Skeletal muscle tissue (tissue), 4 donors: ENCODE results near the gene CTSZ. TPM values are rescaled to one million over a fixed set of nuclear protein-coding genes. Genes with fewer than 3 reads are reported as not detected.
"Not testable (repeated sequence)": the region's sequence is repeated elsewhere in the genome, so short reads cannot be mapped to it uniquely, and the experiment has no call there.

Experiments used
- H3K27ac ChIP-seq: one replicate; pipeline ENCODE4 v1.7.0; 2013; ENCODE audit warnings: mild to moderate bottlenecking, low read depth, low read length, inconsistent platforms
- H3K27me3 ChIP-seq, 3 donors: one replicate each; pipeline ENCODE4 v1.7.0; 2013; ENCODE audit warnings: low read length in 3 of 3; ENCODE audit not compliant: control insufficient read depth in 3 of 3, insufficient read depth in 3 of 3
- H3K36me3 ChIP-seq, 3 donors: one replicate each; pipeline ENCODE4 v1.7.0; 2013; ENCODE audit warnings: low read length in 3 of 3; ENCODE audit not compliant: control insufficient read depth in 3 of 3, insufficient read depth in 3 of 3
- H3K4me1 ChIP-seq, 3 donors: one replicate each; pipeline ENCODE4 v1.7.0; 2013; ENCODE audit warnings: low read length in 3 of 3, mild to moderate bottlenecking in 3 of 3; ENCODE audit not compliant: control insufficient read depth in 3 of 3, insufficient read depth in 3 of 3
- H3K4me3 ChIP-seq, 3 donors: one replicate each; pipeline ENCODE4 v1.7.0; 2013; ENCODE audit warnings: low read length in 3 of 3
- H3K9ac ChIP-seq, 3 donors: one replicate each; pipeline ENCODE4 v1.7.0; 2013; ENCODE audit warnings: low read length in 3 of 3, mild to moderate bottlenecking in 3 of 3, moderate library complexity in 2 of 3, low read depth in 1 of 3
- H3K9me3 ChIP-seq, 3 donors: one replicate each; pipeline ENCODE4 v1.7.0; 2013; ENCODE audit warnings: low read length in 3 of 3; ENCODE audit not compliant: control insufficient read depth in 3 of 3
- total RNA-seq: library from RNA; depleted of rRNA; stranded (reverse); fragments of >200 nt; gene quantifications from one replicate; pipeline ENCODE4 v1.2.3, GENCODE V29; 2014
- donor health status: Osteomylitis.

Gene CTSZ
- total RNA-seq, 1 donor from 2014 or later: 59.5 TPM

DNA sequence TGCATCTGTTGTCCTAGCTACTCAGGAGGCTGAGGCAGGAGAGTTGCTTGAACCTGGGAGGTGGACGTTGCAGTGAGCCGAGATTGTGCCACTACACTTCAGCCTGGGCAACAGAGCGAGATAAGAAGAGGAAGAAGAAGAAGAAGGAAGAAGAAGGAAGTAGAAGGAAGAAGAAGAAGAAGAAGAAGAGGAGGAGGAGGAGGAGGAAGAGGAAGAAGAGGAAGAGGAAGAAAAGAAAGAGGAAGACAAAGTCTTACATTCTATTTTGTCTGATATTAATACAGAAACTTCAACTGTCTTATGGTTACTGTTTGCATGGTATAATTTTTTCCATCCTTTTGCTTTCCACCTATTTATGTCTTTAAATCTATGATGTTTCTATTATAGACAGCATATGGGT is 33.2 kb downstream of the CTSZ start:
- Histone ChIP-seq H3K27me3 (no peaks in the 10 kb centered on the region), H3K36me3 (no peaks in the 10 kb centered on the region), H3K4me1 (no peaks in the 10 kb centered on the region), H3K4me3 (no peak overlapping the region), H3K27ac (no peak overlapping the region), H3K9ac (no peak overlapping the region), H3K9me3 (peaks cover 0 to 6% (median 3%) of the 10 kb centered on the region in 3 donors)

DNA sequence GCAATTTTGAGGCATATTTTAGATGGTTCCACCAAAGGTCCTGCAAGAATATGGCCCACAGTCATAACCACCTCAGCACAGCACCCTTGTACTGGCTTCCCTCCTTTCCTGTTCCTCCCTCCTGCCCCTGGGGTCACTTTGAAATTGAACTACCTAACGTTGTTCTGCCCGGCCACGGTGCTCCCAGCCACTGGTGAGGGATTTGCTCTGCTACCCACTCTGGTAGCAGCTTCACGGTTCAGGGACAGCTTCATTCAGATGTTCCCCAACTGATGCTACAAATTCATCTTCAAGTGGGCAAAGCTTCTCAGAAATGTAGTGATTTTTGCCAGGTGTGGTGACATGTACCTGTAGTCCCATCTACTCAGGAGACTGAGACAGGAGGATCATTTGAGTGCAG is 33.9 kb downstream of the CTSZ start:
- Histone ChIP-seq H3K27me3 (no peaks in the 10 kb centered on the region), H3K9me3 (peaks cover 0 to 6% (median 3%) of the 10 kb centered on the region in 3 donors), H3K4me3 (no peak overlapping the region), H3K27ac (no peak overlapping the region), H3K36me3 (no peaks in the 10 kb centered on the region), H3K9ac (no peak overlapping the region), H3K4me1 (no peaks in the 10 kb centered on the region)

DNA sequence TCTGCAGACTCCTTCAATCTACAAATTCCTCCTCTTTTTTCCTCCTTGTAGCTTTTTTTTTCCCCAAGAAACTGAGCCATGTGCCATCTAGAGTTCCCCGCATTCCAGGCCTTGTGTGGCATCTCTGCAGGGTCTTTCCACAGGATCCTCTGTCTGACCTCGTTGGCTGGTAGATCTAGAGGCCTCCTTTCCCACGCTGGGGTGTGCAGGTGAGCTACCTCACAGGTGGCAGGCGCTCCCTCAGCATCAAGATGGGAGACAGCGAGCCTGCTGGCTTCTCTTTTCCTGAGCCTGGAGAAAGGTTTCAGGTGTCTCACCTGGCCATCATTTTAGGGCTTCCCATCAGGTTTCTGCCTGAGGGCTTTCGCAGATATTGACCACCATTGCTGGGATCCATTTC is 35.6 kb downstream of the CTSZ start:
- Histone ChIP-seq H3K9me3 (peaks cover 0 to 6% (median 3%) of the 10 kb centered on the region in 3 donors), H3K4me1 (no peaks in the 10 kb centered on the region), H3K4me3 (no peak overlapping the region), H3K27me3 (no peaks in the 10 kb centered on the region), H3K9ac (no peak overlapping the region), H3K36me3 (no peaks in the 10 kb centered on the region), H3K27ac (no peak overlapping the region)

DNA sequence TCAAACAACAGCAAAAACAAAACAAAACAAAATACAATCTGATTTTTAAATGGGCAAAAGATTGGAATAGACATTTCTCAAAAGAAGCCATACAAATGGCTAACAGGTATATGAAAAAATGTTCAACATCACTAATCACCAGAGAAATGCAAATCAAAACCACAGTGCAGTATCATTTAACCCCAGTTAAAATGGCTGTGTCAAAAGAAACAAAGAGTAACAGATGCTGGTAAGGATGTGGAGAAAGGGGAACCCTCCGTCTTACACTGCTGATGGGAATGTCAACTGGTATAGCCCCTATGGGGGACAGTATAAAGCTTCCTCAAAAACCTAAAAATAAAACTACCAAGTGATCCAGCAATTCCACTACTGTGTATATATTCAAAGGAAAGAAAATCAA is 36.9 kb downstream of the CTSZ start:
- H3K36me3 ChIP-seq: no peaks in the 10 kb centered on the region
- H3K27me3 ChIP-seq: no peaks in the 10 kb centered on the region
- no peak overlapping the region for H3K9ac ChIP-seq
- H3K4me3 ChIP-seq: no peak overlapping the region
- H3K9me3 ChIP-seq: no peaks in the 10 kb centered on the region
- no peak overlapping the region for H3K27ac ChIP-seq
- no peaks in the 10 kb centered on the region for H3K4me1 ChIP-seq

DNA sequence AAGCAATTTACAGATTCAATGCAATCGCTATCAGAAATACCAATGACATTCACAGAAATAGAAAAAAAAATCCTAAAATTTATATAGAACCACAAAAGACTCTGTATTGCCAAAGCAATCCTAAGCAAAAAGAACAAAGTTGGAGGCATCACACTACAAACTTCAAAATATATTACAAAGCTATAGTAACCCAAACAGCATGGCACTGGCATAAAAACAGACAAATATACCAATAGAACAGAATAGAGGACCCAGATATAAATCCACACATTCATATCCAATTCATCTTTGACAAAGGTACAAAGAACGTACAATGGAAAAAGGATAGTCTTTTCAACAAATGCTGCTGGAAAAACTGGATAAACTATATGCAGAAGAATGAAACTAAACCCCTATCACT is 37.6 kb downstream of the CTSZ start:
- Histone ChIP-seq H3K9ac (no peak overlapping the region), H3K9me3 (no peaks in the 10 kb centered on the region), H3K36me3 (no peaks in the 10 kb centered on the region), H3K27me3 (no peaks in the 10 kb centered on the region), H3K4me3 (no peak overlapping the region), H3K27ac (no peak overlapping the region), H3K4me1 (no peaks in the 10 kb centered on the region)

DNA sequence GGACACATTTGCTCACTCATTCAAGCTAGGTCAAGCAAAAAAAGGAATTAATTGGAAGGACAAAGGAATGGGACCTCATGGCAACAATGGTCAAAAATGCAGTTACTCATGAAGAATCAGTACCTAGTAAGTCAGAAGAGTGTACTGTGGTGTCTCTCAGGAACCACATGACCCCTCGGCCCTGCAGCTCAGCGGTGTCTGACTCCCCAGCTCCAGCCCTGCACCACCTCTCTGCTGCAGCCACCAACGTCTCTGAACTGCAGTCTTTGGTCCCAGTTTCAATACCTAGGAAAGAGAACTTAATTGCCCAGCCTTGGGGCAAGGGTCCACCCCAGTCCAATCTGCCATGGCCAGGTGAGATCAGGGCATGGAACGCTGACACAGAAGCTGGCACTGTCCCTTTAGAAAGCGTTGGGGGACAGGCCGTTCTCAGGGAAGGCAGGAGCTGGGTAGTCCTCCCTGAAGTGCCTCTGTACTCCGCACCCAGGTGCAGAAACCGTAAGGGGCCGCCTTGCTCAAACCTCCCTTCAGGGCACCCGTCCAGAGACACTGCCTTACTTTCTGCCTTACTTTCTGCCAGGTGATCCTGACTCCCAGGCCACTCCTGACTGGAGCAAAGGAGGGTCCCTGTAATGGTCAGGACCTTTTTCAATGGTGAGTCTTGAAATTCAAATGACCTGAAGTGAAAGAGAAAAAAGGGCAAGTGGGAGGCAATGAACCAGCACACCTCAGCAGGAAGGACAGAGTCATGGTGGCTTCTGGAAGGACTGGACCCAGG is 39.2 kb downstream of the CTSZ start:
- H3K9me3 ChIP-seq: no peaks in the 10 kb centered on the region
- H3K36me3 ChIP-seq: no peaks in the 10 kb centered on the region
- H3K27me3 ChIP-seq: no peaks in the 10 kb centered on the region
- H3K4me3 ChIP-seq: no peak overlapping the region
- no peak overlapping the region for H3K27ac ChIP-seq
- no peak overlapping the region for H3K9ac ChIP-seq
- H3K4me1 ChIP-seq: no peaks in the 10 kb centered on the region

DNA sequence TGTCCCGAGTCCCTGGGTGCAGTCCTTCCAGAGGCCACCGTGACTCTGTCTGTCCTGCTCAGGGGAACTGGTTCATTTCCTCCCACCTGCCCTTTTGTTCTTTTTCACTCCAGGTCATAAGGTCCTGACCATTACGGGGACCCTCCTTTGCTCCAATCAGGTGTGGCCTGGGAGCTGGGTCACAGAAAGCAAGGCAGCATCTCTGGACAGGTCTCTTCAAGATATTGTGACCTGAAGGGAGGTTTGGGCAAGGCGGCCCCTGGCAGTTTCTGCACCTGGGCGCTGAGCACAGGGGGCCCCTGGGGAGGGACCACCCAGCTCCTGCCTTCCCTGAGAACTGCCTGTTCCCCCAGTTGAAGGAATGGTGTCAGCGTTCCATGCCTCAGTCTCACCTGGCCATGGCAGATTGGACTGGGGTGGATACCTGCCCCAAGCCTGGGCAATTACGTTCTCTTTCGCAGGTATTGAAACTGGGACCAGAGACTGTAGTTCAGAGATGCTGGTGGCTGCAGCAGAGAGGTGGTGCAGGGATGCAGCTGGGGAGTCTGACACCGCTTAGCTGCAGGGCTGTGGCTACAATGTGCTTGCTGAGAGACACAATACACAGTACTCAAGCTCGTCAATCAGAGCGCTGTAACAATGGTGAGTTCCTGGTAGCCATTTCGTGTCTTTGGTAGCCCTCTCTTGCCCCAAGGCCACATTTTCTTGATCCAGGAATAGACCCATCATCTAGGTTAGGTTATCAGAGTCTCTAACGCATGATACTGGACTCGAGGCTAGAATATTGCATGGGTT is 41.6 kb downstream of the CTSZ start:
- Histone ChIP-seq H3K4me1 (no peaks in the 10 kb centered on the region), H3K36me3 (no peaks in the 10 kb centered on the region), H3K9me3 (no peaks in the 10 kb centered on the region), H3K9ac (no peak overlapping the region), H3K27me3 (no peaks in the 10 kb centered on the region), H3K27ac (no peak overlapping the region), H3K4me3 (no peak overlapping the region)

GRCh38 chr20:58963922-58964321 is 43.1 kb downstream of the CTSZ start:
- not testable (repeated sequence) for H3K27me3 ChIP-seq, H3K9ac ChIP-seq

DNA sequence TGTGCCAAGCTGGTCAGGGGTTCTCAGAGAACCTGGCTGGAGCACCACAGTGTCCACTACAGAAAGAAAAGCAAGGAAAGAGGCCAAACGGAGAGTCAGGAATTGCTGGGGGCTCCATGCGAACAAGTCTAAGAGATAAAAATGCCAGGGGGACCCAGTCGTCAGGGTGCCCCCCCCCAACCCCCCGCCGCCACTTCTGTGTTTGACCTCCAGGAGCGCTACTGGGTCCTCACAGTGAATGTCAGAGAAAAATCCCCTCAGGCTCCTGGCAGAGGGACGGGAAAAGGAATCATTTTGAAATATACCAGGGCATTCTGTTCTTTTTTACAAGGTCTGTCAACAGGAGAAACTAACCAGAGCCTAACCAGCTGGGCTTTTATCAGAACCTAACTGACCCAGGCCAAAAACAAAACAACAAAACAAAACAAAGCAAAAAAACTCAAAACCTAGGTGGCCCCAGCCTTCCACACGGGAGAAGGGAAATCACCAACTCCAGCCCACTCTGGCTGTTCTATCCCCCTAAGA is 43.9 kb downstream of the CTSZ start:
- Histone ChIP-seq H3K4me3 (no peak overlapping the region), H3K36me3 (no peaks in the 10 kb centered on the region), H3K27ac (no peak overlapping the region), H3K4me1 (no peaks in the 10 kb centered on the region), H3K9me3 (no peaks in the 10 kb centered on the region), H3K27me3 (no peaks in the 10 kb centered on the region), H3K9ac (no peak overlapping the region)

More at GRCh38 chr20:58963922-58964321, 43.1 kb downstream of the CTSZ start:
- H3K4me3 ChIP-seq, H3K27ac ChIP-seq, H3K9me3 ChIP-seq, H3K36me3 ChIP-seq, H3K4me1 ChIP-seq: not testable (repeated sequence)

GRCh38 chr20:58959652-58960051 is 47.4 kb downstream of the CTSZ start:
- Histone ChIP-seq H3K36me3 (no peaks in the 10 kb centered on the region), H3K27ac (no peak overlapping the region), H3K9me3 (no peaks in the 10 kb centered on the region), H3K4me1 (no peaks in the 10 kb centered on the region), H3K27me3 (no peaks in the 10 kb centered on the region), H3K9ac (no peak overlapping the region), H3K4me3 (no peak overlapping the region)
